ENCODE data around the gene KNSTRN.

KNSTRN gene

DNA sequence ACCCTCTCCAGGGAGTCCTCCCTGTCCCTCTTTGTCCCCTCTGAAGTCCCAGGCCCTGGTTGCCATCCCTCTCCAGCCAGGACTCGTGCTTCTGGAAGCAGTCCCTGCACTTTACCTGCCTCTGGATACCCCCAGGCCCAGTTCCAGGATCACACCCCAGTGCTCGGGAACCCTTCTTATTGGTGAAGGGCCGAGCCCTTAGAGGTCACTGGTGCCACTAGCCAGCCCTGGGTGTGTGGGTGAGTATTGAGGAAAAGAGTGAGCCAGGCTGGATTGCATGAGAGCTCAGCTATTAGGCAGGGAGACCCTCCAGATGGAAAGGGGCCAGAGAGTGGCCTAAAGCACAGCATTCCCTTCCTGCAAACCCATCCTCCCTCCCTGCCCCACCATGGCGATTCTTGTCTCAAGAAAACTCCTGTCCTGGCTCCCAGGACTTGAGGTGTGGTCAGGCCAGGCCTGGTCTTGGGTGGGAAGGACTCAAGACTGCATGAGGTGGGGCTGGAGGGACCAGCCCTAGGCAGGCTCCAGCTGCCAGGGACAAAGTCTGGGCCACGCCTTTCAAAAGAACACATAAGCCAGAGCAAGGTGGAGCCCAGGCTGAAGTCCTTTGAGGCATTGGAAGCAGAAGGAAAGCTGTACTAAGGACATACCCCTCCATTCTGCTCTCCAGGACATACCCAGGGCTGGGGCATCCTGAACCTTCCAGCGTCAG lies 36.5 kb upstream of the KNSTRN start:
- DNase-seq: no peak

DNA sequence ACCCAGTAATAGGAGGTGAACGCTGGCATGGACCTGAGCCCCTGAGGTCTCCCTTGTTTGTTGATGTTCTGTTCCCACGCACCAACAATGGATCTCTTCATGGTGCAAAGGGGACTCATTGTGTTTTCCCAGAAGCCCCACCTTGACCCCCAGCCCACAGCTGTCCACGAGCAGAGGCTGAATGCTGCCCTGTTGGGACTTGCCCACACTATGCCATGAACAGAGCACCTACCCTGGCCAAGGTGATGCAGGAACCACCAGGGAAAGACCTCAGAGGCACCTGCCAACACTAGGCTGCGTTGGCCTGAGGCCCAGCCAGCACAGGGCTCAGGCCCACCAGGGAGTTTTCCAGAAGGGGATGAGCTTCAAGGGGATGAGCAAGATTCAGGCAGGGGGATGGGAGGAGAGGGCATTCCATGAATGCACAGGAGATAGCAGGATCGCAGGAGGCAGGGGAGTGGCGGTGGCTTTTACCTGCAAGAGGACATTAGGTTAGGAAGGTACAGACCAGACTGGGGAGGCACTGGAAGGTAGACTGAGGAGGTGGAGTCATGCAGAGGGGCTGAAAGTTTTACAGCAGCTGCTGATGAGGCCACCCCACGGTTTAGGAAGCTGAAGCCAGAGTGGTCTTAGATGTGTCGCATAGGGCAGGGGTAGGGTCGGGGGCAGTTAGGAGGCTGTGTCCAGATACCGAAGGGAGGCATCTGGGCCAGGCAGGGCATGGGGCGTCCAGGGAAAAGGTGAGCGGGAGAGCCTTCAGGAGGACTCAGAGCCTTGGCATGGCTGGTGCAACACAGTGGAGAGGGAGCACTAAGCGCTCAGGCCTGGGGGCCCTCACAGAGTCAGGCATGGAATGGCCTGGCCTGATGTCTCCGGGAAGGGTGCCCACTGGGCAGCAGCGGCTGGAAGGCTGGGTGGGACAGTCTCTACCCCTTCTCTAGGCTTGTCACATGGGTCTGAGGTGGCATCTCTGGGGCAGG lies 35.7 kb upstream of the KNSTRN start:
- DNase-seq: no peak

DNA sequence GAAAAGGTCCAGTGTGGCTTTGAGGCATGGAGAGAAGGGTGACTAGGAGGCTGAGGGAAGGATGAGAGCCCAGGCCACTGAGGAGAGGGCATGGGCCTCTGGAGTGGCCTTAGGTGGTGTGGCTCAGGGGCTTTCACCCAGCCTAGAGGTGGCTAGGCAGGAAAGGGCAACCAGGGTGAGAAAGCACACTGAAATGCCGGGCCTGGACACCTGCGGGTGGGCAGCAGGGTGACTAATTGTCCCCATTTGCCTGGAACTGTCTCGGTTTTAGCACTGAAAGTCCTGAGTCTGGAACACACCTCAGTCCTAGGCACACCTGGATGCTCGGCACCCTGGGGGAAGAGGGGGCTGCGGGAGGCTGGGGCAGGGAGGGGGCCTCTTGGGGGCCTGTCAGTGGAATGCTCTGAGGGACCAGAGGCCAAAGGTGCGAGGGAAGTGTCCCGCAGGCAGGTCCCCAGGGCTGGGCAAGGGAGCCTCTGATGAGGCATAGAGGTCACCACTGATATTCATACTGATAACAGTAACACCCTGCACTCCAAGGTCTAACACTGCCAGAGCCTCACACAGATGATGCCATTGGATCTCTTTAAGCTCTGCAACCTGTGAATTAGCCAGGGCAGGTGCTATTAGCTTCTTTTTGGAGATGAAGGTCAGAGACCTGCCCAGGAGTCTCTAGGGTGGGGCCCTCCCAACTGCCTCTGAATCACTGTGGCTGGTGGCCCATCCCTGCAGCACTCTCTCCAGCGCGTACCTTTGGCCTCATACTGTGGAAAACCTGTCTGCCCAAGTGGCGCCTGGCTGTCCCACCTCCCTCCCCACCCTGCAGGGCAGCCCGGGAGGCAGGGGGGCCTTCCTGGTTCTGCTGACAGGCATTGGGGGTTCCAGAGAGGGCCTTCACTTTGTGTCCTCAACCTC lies 34.7 kb upstream of the KNSTRN start:
- no peak for DNase-seq

DNA sequence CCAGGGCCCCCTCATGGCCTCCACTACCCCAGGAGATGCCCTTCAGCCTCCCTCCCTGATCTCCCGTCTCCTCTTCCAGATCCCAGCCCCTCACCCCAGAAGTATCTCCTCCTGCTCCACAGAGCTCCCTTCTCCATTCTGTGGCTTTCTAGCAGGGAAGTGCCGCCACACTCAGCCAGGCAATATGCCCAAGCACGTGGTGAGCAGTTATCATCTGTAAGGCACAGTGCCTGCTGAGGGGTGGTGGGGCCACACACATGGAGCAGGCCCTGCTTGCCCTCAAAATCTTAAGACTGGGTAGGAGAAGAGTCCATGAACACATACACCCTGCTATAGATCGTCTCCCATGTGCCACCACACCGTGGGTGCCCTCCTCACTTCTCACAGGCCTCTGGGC lies 34.0 kb upstream of the KNSTRN start:
- no peak for DNase-seq

DNA sequence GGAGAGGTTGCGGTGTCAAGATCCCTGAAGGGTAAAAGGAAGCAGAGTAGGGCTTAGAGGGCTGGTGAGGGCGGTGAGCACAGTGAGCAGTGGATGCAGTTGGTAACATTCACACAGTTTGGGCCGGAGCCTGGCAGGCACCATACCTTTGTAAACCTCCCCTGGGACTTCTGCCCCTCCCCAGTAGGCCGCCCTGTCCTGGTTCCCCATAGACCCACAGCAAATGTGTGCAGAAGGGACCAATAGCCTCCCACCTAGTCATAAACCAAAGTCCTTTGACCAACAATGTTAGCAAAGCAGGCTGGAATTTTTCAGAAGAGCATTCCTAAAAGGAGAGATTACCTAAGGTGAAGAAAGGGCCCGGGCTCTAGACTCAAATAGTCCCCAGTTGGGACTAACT lies 33.4 kb upstream of the KNSTRN start:
- no peak for DNase-seq

DNA sequence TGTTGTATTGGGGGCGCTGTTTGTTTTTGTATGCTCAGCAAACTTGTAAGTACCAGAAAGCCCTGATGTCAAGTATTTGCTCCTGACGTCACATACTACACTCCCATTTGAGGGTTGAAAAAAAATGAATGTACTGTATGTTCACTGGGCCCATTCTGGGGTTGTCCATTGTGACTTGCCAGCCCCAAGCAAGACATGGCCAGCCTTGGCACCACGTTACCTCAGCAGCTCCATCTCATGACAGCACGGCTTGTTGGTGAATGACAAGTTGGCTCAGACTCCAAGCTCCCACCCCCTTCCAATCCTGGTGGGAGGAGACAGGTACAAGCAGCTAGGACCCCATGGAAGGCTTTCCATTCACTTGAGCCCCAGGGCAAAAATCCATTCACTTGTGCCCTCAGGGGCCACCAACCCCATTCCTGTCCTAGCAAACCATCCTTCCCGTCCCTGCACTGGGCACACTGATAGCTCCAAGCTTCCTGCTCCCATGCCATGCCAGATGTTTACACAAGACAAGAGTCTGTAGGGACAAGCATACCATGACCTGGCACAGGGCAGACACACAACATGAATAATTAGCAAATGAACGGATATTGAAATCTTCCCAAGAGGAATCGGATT lies 30.1 kb upstream of the KNSTRN start:
- no peak for DNase-seq

DNA sequence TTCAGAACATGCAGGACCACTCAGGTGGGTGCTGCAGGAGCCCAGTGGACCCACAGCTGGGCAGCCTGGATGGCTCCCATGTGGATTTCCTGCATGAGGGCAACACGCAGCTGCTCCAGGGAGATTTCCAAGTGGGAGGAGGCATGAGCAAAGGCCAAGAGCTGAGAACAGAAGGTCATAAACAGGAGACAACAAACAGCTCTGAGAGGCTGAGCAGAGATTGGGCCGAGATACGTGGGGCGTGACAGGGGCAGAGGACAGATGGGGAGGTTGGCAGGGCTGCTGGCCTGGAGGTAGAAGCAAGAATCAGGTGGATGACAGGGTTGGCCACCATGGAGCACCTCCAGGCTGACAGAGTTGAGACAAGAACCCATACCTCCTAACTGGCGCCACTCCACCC lies 28.8 kb upstream of the KNSTRN start:
- no peak for DNase-seq

DNA sequence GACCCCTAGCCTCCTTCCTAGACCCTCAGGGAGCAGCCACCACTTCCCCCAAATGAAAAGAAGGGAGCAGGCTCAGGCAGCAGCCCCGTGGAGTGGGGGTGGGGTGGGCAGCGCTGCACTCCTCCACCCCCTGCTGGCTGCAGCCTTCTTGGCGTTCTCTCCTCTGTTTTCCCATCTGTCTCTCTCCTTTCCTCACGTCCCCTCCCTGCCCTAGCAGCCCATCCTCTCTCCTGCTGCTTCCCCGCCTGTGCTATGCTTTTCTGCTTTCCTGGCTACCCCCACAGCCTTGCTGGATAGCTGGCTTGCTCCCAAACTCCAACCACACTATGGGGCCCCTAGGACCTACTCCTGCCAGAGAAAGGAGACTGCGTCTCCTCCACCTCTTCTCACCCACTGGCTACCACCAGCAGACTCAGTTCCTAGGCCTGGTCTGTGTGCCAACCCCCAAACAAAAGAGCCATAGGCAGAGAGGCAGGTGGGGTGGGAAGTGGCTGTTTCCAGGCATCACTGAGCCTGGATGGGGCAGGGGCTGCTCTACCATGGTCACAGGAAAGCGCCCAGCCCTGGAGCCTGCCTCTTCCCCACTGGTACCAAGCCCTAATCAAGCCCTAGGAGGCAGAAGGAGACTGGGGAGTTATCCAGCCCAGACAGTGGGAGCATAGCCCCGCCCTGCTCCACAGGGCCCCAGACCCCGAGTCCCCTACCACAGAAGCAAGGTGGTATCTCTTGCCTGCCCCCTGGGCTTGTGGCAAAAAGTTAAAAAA lies 27.9 kb upstream of the KNSTRN start:
- DNase-seq: no peak

GRCh38 chr15:40355976-40356585 lies 26.4 kb upstream of the KNSTRN start:
- DNase-seq: no peak

GRCh38 chr15:40357246-40357645 lies 25.3 kb upstream of the KNSTRN start:
- DNase-seq: no peak

- peak; percentile 89 to 90 for DNase-seq
Measured at GRCh38 chr15:40357723-40358470, 24.6 kb upstream of the KNSTRN start, which contains the start of gene DISP2. Gene DISP2, plus strand, starts transcription at chr15:40358219. Its CDS starts 103 bp downstream, at chr15:40358322.

- DNase-seq: no peak
Measured at GRCh38 chr15:40358471-40359353, 23.8 kb upstream of the KNSTRN start.

- DNase-seq: no peak
Measured at GRCh38 chr15:40360015-40360414, 22.5 kb upstream of the KNSTRN start.

GRCh38 chr15:40361640-40362039 lies 20.9 kb upstream of the KNSTRN start:
- no peak for DNase-seq

GRCh38 chr15:40363611-40364010 lies 18.9 kb upstream of the KNSTRN start:
- DNase-seq: no peak

DNA sequence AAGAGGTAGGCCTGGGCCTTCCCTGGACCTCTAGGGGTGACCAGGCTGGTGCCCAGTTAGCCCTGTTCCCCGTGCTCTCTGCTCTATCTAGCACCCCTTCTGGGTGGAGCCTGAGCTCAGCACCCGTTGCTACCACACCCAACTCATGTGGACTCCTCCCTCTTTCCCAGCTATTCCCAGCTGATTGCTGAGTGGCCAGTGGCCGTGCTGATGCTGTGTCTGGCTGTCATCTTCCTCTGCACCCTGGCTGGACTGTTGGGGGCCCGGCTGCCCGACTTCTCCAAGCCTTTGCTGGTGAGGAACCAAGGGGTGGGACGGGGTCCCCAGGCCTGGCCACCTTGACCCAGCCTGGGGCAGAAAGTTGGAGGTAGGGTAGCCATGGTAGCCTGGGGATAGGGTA lies 18.3 kb upstream of the KNSTRN start:
- no peak for DNase-seq

- DNase-seq: no peak
Measured at GRCh38 chr15:40365016-40365415, 17.5 kb upstream of the KNSTRN start.

- no peak for DNase-seq
Measured at GRCh38 chr15:40365624-40366456, 16.7 kb upstream of the KNSTRN start.

Measured in CD4-positive, alpha-beta T cell treated with Interleukin-4 for 1 hour (primary cell).